Activated naive CD8-positive, alpha-beta T cell treated with anti-CD3 and anti-CD28 coated beads, Interleukin-2, amount 50 U/mL, for 24 hours (primary cell): Measurements from ENCODE around the gene MAGEA1.
"Not testable (repeated sequence)": the region's sequence is repeated elsewhere in the genome, so short reads cannot be mapped to it uniquely, and the experiment has no call there.

Source experiments
- ATAC-seq: fragments of 150-1000 bp; cut with Tn5 transposase; one replicate; pipeline ENCODE4 v1.10.0; 2021
- DNase-seq: peaks from one replicate; pipeline ENCODE4 v3.0.0; 2021
- H3K27ac Mint-ChIP-seq: one replicate; pipeline ENCODE4 v1.8.0; 2021; ENCODE audit warnings: mild to moderate bottlenecking, mixed read lengths
- H3K27me3 Mint-ChIP-seq: one replicate; pipeline ENCODE4 v1.8.0; 2021; ENCODE audit warnings: mixed read lengths
- H3K36me3 Mint-ChIP-seq: one replicate; pipeline ENCODE4 v1.8.0; 2021; ENCODE audit warnings: low read depth, mixed read lengths
- H3K4me1 Mint-ChIP-seq: one replicate; pipeline ENCODE4 v1.8.0; 2021; ENCODE audit warnings: mixed read lengths
- H3K4me3 Mint-ChIP-seq: one replicate; pipeline ENCODE4 v1.8.0; 2021; ENCODE audit warnings: mild to moderate bottlenecking, moderate library complexity, mixed read lengths
- H3K9me3 Mint-ChIP-seq: one replicate; pipeline ENCODE4 v1.8.0; 2021; ENCODE audit warnings: mixed read lengths

Gene MAGEA1

GRCh38 chrX:153179131-153179530 is at the start of gene MAGEA1:
MAGEA1 (plus strand) TSS chrX:153179284; CDS start chrX:153182390, 3,106 bp downstream.
- DNase-seq: no peak
- peaks cover 2% of the 10 kb centered on the region for H3K27me3 Mint-ChIP-seq
- H3K4me3 Mint-ChIP-seq: no peak within 1 kb of the TSS
- H3K27ac Mint-ChIP-seq: no peak within 1 kb of the TSS
- no peak for ATAC-seq
- no peaks in the 10 kb centered on the region for H3K9me3 Mint-ChIP-seq
- no peaks in the 10 kb centered on the region for H3K4me1 Mint-ChIP-seq
- H3K36me3 Mint-ChIP-seq: no peaks in the 10 kb centered on the region

- ATAC-seq, H3K4me3 Mint-ChIP-seq, H3K27me3 Mint-ChIP-seq, H3K27ac Mint-ChIP-seq, H3K4me1 Mint-ChIP-seq, H3K36me3 Mint-ChIP-seq, H3K9me3 Mint-ChIP-seq, DNase-seq: not testable (repeated sequence)
These were observed 46.2 kb upstream of the MAGEA1 start for GRCh38 chrX:153132924-153133323.

GRCh38 chrX:153139074-153139473 is 40.0 kb upstream of the MAGEA1 start:
- not testable (repeated sequence) for H3K9me3 Mint-ChIP-seq, H3K4me3 Mint-ChIP-seq, H3K36me3 Mint-ChIP-seq, H3K27ac Mint-ChIP-seq, H3K4me1 Mint-ChIP-seq, H3K27me3 Mint-ChIP-seq, ATAC-seq, DNase-seq

GRCh38 chrX:153146288-153146687 is 32.8 kb upstream of the MAGEA1 start:
- ATAC-seq, H3K27me3 Mint-ChIP-seq, DNase-seq, H3K4me3 Mint-ChIP-seq, H3K27ac Mint-ChIP-seq, H3K4me1 Mint-ChIP-seq, H3K9me3 Mint-ChIP-seq, H3K36me3 Mint-ChIP-seq: not testable (repeated sequence)

- Mint-ChIP-seq H3K4me3 (no peak overlapping the region), H3K27me3 (peaks cover 4% of the 10 kb centered on the region), H3K9me3 (no peaks in the 10 kb centered on the region), H3K36me3 (no peaks in the 10 kb centered on the region), H3K4me1 (no peaks in the 10 kb centered on the region), H3K27ac (no peak overlapping the region)
- no peak for DNase-seq
- no peak for ATAC-seq
These were observed 25.6 kb upstream of the MAGEA1 start for GRCh38 chrX:153153516-153153915.

GRCh38 chrX:153157450-153157849 is 21.6 kb upstream of the MAGEA1 start:
- Mint-ChIP-seq H3K4me3 (no peak overlapping the region), H3K27ac (no peak overlapping the region), H3K9me3 (no peaks in the 10 kb centered on the region), H3K36me3 (no peaks in the 10 kb centered on the region), H3K4me1 (no peaks in the 10 kb centered on the region), H3K27me3 (peaks cover 4% of the 10 kb centered on the region)
- ATAC-seq (no peak), DNase-seq (no peak)

- no peaks in the 10 kb centered on the region for H3K4me1 Mint-ChIP-seq
- H3K27ac Mint-ChIP-seq: no peak overlapping the region
- no peak for ATAC-seq
- no peaks in the 10 kb centered on the region for H3K9me3 Mint-ChIP-seq
- H3K36me3 Mint-ChIP-seq: no peaks in the 10 kb centered on the region
- no peak overlapping the region for H3K4me3 Mint-ChIP-seq
- DNase-seq: no peak
- peaks cover 4% of the 10 kb centered on the region for H3K27me3 Mint-ChIP-seq
These were observed 20.8 kb upstream of the MAGEA1 start for GRCh38 chrX:153158319-153158718.

- Mint-ChIP-seq H3K4me3 (no peak overlapping the region), H3K9me3 (no peaks in the 10 kb centered on the region), H3K27me3 (peaks cover 2% of the 10 kb centered on the region), H3K27ac (no peak overlapping the region), H3K4me1 (no peaks in the 10 kb centered on the region), H3K36me3 (no peaks in the 10 kb centered on the region)
- no peak for DNase-seq
- no peak for ATAC-seq
These were observed 17.1 kb upstream of the MAGEA1 start for GRCh38 chrX:153161952-153162351.

- no peak overlapping the region for H3K27ac Mint-ChIP-seq
- no peak overlapping the region for H3K4me3 Mint-ChIP-seq
- H3K27me3 Mint-ChIP-seq: peaks cover 2% of the 10 kb centered on the region
- no peak for ATAC-seq
- no peaks in the 10 kb centered on the region for H3K4me1 Mint-ChIP-seq
- DNase-seq: no peak
- no peaks in the 10 kb centered on the region for H3K36me3 Mint-ChIP-seq
- no peaks in the 10 kb centered on the region for H3K9me3 Mint-ChIP-seq
These were observed 14.4 kb upstream of the MAGEA1 start for GRCh38 chrX:153164733-153165132.

- H3K27ac Mint-ChIP-seq, H3K4me1 Mint-ChIP-seq, DNase-seq, ATAC-seq, H3K4me3 Mint-ChIP-seq, H3K27me3 Mint-ChIP-seq, H3K36me3 Mint-ChIP-seq, H3K9me3 Mint-ChIP-seq: not testable (repeated sequence)
These were observed 10.7 kb upstream of the MAGEA1 start for GRCh38 chrX:153168423-153168822.

GRCh38 chrX:153181822-153182221 is 2.7 kb downstream of the MAGEA1 start:
- DNase-seq: no peak
- no peak overlapping the region for H3K27ac Mint-ChIP-seq
- no peaks in the 10 kb centered on the region for H3K9me3 Mint-ChIP-seq
- no peak overlapping the region for H3K4me3 Mint-ChIP-seq
- no peaks in the 10 kb centered on the region for H3K4me1 Mint-ChIP-seq
- H3K36me3 Mint-ChIP-seq: no peaks in the 10 kb centered on the region
- no peaks in the 10 kb centered on the region for H3K27me3 Mint-ChIP-seq
- ATAC-seq: no peak

GRCh38 chrX:153184787-153185186 is 5.7 kb downstream of the MAGEA1 start:
- Mint-ChIP-seq H3K36me3 (no peaks in the 10 kb centered on the region), H3K27ac (no peak overlapping the region), H3K9me3 (no peaks in the 10 kb centered on the region), H3K27me3 (no peaks in the 10 kb centered on the region), H3K4me1 (no peaks in the 10 kb centered on the region), H3K4me3 (no peak overlapping the region)
- DNase-seq (no peak), ATAC-seq (no peak)

GRCh38 chrX:153190381-153190780 is 11.3 kb downstream of the MAGEA1 start:
- DNase-seq (no peak), ATAC-seq (no peak)
- no peaks in the 10 kb centered on the region for H3K9me3 Mint-ChIP-seq
- H3K27ac Mint-ChIP-seq: no peak overlapping the region
- no peaks in the 10 kb centered on the region for H3K36me3 Mint-ChIP-seq
- no peaks in the 10 kb centered on the region for H3K27me3 Mint-ChIP-seq
- no peak overlapping the region for H3K4me3 Mint-ChIP-seq
- no peaks in the 10 kb centered on the region for H3K4me1 Mint-ChIP-seq

GRCh38 chrX:153200462-153200861 is 21.4 kb downstream of the MAGEA1 start:
- no peak overlapping the region for H3K4me3 Mint-ChIP-seq
- ATAC-seq (no peak), DNase-seq (no peak)
- H3K4me1 Mint-ChIP-seq: no peaks in the 10 kb centered on the region
- H3K9me3 Mint-ChIP-seq: no peaks in the 10 kb centered on the region
- no peak overlapping the region for H3K27ac Mint-ChIP-seq
- peaks cover 1% of the 10 kb centered on the region for H3K27me3 Mint-ChIP-seq
- no peaks in the 10 kb centered on the region for H3K36me3 Mint-ChIP-seq

- H3K4me1 Mint-ChIP-seq: no peaks in the 10 kb centered on the region
- no peaks in the 10 kb centered on the region for H3K36me3 Mint-ChIP-seq
- H3K9me3 Mint-ChIP-seq: peaks cover 6% of the 10 kb centered on the region
- H3K4me3 Mint-ChIP-seq: no peak overlapping the region
- no peak for DNase-seq
- no peak for ATAC-seq
- H3K27me3 Mint-ChIP-seq: peaks cover 7% of the 10 kb centered on the region
- no peak overlapping the region for H3K27ac Mint-ChIP-seq
These were observed 27.5 kb downstream of the MAGEA1 start for GRCh38 chrX:153206425-153207046.

GRCh38 chrX:153209347-153209746 is 30.3 kb downstream of the MAGEA1 start:
- no peaks in the 10 kb centered on the region for H3K4me1 Mint-ChIP-seq
- H3K27ac Mint-ChIP-seq: no peak overlapping the region
- peaks cover 7% of the 10 kb centered on the region for H3K27me3 Mint-ChIP-seq
- H3K4me3 Mint-ChIP-seq: no peak overlapping the region
- DNase-seq: no peak
- ATAC-seq: no peak
- peaks cover 10% of the 10 kb centered on the region for H3K9me3 Mint-ChIP-seq
- H3K36me3 Mint-ChIP-seq: no peaks in the 10 kb centered on the region
